Endothelial cell of umbilical vein (primary cell): Measurements from ENCODE around the gene MINDY4. TPM values are rescaled to one million over a fixed set of nuclear protein-coding genes. Genes with fewer than 3 reads are reported as not detected.

Source experiments
- BruUV-seq: library from RNA; stranded (reverse); fragments of 400-500 nt; replicated peaks from 2 replicates; lab custom pipeline; 2021; lab: Mats Ljungman, UMichigan
- CTCF ChIA-PET: fragments of 300-600, 350-600 bp; sonication (Branson Sonifier 250); formaldehyde crosslinking; loops from one replicate; lab custom pipeline; 2021; ENCODE audit warnings: antibody characterized with exemption, inconsistent platforms; lab: Charles Lee
- POLR2A ChIA-PET: fragments of 300-600, 350-600 bp; sonication (Branson Sonifier 250); formaldehyde crosslinking; loops from one replicate; lab custom pipeline; 2021; ENCODE audit warnings: antibody characterized with exemption, inconsistent platforms; lab: Charles Lee
- DNase-seq: peaks from one replicate; pipeline ENCODE4 v3.0.0-alpha.2; 2011; ENCODE audit warnings: low read depth, low spot score
- FAIRE-seq: peaks from 2 replicates; lab custom pipeline; 2011; peaks lifted over from hg19 to GRCh38; lab: Jason Lieb, UNC
- H2AFZ ChIP-seq: 2 replicates; pipeline ENCODE4 v1.6.0; 2012; ENCODE audit warnings: low read depth, low read length, control low read depth, inconsistent platforms
- H3K27ac ChIP-seq: 2 replicates; pipeline ENCODE4 v1.5.1; 2011; ENCODE audit warnings: low read depth, mild to moderate bottlenecking, control low read depth, low read length, moderate library complexity; ENCODE audit not compliant: insufficient read depth
- H3K27me3 ChIP-seq, 2 experiments: 2 replicates each; pipeline versions ENCODE4 v1.6.0 to v1.6.1; 2011; ENCODE audit warnings: low read length in 2 of 2, mixed read lengths in 1 of 2; ENCODE audit not compliant: control insufficient read depth in 2 of 2, insufficient read depth in 2 of 2
- H3K36me3 ChIP-seq, 2 experiments: 2 replicates in 1 of 2; 3 replicates in 1 of 2; pipeline ENCODE4 v1.5.1; 2011; ENCODE audit warnings: low read length in 2 of 2, mild to moderate bottlenecking in 1 of 2, moderate library complexity in 1 of 2; ENCODE audit not compliant: control insufficient read depth in 2 of 2, insufficient read depth in 2 of 2; ENCODE audit errors: extremely low read depth in 1 of 2
- H3K4me1 ChIP-seq: 3 replicates; pipeline ENCODE4 v1.5.1; 2011; ENCODE audit warnings: mild to moderate bottlenecking, low read length; ENCODE audit not compliant: control insufficient read depth, insufficient read depth; ENCODE audit errors: extremely low read depth
- H3K4me2 ChIP-seq: 2 replicates; pipeline ENCODE4 v1.6.1; 2011; ENCODE audit warnings: low read length, control low read depth, mixed read lengths; ENCODE audit not compliant: insufficient read depth
- H3K4me3 ChIP-seq, 3 experiments: fragments of 200-600 bp in 1 of 3; sonication (generic), shearing (Covaris generic) in 1 of 3; replicated peaks in 1 of 3; 2 replicates each; pipeline ENCODE4 v1.5.1; 2011 to 2016; ENCODE audit warnings: control low read depth in 3 of 3, low read length in 3 of 3, mild to moderate bottlenecking in 2 of 3, inconsistent platforms in 1 of 3, low read depth in 1 of 3, moderate library complexity in 1 of 3; ENCODE audit not compliant: insufficient read depth in 1 of 3
- H3K79me2 ChIP-seq: 2 replicates; pipeline ENCODE4 v1.6.0; 2012; ENCODE audit warnings: low read length, inconsistent platforms; ENCODE audit not compliant: control insufficient read depth, insufficient read depth
- H3K9ac ChIP-seq: replicated peaks from 2 replicates; pipeline ENCODE3; 2011; ENCODE audit warnings: low read length, control low read depth; ENCODE audit not compliant: insufficient read depth; ENCODE audit errors: extremely low read depth
- H3K9me1 ChIP-seq: replicated peaks from 3 replicates; pipeline ENCODE4 v1.6.0; 2011; ENCODE audit warnings: mild to moderate bottlenecking, low read length; ENCODE audit not compliant: control insufficient read depth, insufficient read depth; ENCODE audit errors: extremely low read depth
- H3K9me3 ChIP-seq: replicated peaks from 2 replicates; pipeline ENCODE4 v1.5.1; 2012; ENCODE audit warnings: low read length, inconsistent platforms; ENCODE audit not compliant: control insufficient read depth, insufficient read depth
- H4K20me1 ChIP-seq: replicated peaks from 2 replicates; pipeline ENCODE3; 2011; ENCODE audit warnings: mild to moderate bottlenecking, low read length; ENCODE audit not compliant: control insufficient read depth, insufficient read depth; ENCODE audit errors: extremely low read depth
- CTCF ChIP-seq, 2 donors: IDR thresholded peaks; 1 replicate in 1 of 2; 2 replicates in 1 of 2; pipeline ENCODE4 v1.5.1; 2011; ENCODE audit warnings: low read length in 2 of 2, mild to moderate bottlenecking in 2 of 2, moderate library complexity in 2 of 2, control low read depth in 1 of 2, inconsistent platforms in 1 of 2, low read depth in 1 of 2; ENCODE audit not compliant: insufficient read depth in 1 of 2; ENCODE audit errors: extremely low read depth in 1 of 2
- EZH2 ChIP-seq: IDR thresholded peaks from 2 replicates; pipeline ENCODE4 v1.6.1; 2012; ENCODE audit warnings: borderline replicate concordance, low read depth, mild to moderate bottlenecking, moderate library complexity, low read length, inconsistent platforms; ENCODE audit not compliant: severe bottlenecking
- FOS ChIP-seq: IDR thresholded peaks from 2 replicates; pipeline ENCODE4 v1.6.1; 2011; ENCODE audit warnings: mild to moderate bottlenecking, low read length, moderate library complexity, borderline replicate concordance; ENCODE audit not compliant: insufficient read depth
- GATA2 ChIP-seq: IDR thresholded peaks from 2 replicates; pipeline ENCODE4 v1.7.0; 2011; ENCODE audit warnings: low read depth, mild to moderate bottlenecking, moderate library complexity, mixed read lengths, low read length; ENCODE audit not compliant: insufficient read length, insufficient read depth
- JUN ChIP-seq: IDR thresholded peaks from 2 replicates; pipeline ENCODE4 v1.6.1; 2011; ENCODE audit warnings: borderline replicate concordance, low read depth; ENCODE audit not compliant: insufficient read length, insufficient read depth
- MAX ChIP-seq: IDR thresholded peaks from 2 replicates; pipeline ENCODE4 v1.6.1; 2011; ENCODE audit not compliant: insufficient read depth, insufficient read length
- MYC ChIP-seq: IDR thresholded peaks from one replicate; pipeline ENCODE4 v1.6.1; 2011; ENCODE audit warnings: mild to moderate bottlenecking, low read depth, low read length
- POLR2A ChIP-seq: IDR thresholded peaks from 2 replicates; pipeline ENCODE4 v1.6.1; 2012; ENCODE audit warnings: low read depth, mild to moderate bottlenecking, control low read depth, low read length
- POLR2AphosphoS5 ChIP-seq: IDR thresholded peaks from 2 replicates; pipeline ENCODE4 v1.6.1; 2012; ENCODE audit warnings: low read depth, mild to moderate bottlenecking, control low read depth, low read length, moderate library complexity; ENCODE audit not compliant: insufficient read depth
- dilution Hi-C: fragments of 300-500 bp; cut with MboI; formaldehyde crosslinking; loops from one replicate; pipeline ENCODE4 v1.15.0; 2019; ENCODE audit warnings: low sequenced_read_pairs; ENCODE audit not compliant: extremely low pct_ligation_motif_present
- intact Hi-C: fragments of 100-400 bp; cut with micrococcal nuclease; formaldehyde crosslinking; loops from one replicate; pipeline ENCODE4 v1.10.0; 2022
- polyA plus RNA-seq, 4 experiments: library from polyadenylated mRNA; depleted of rRNA in 3 of 4; stranded (reverse) in 3 of 4; unstranded in 1 of 4; fragments of >200 nt; gene quantifications; 2 replicates each; pipeline versions ENCODE4 v1.2.1 to v1.2.3, GENCODE V29; 2011 to 2012; ENCODE audit warnings: missing spikeins in 1 of 4
- total RNA-seq: library from RNA; stranded (reverse); gene quantifications from 2 replicates; pipeline ENCODE4 v1.2.3, GENCODE V29; 2021

The MINDY4 gene
- total and polyA plus RNA-seq, 2 donors (not counting 3 experiments of a cell fraction or from before 2014, with no cell fraction given), result 2.2 to 4.7 TPM

- Histone ChIP-seq H3K4me1 (peaks cover 11% of the 10 kb centered on the region), H3K79me2 (no peaks in the 10 kb centered on the region), H2AFZ (no peak overlapping the region), H3K36me3 (no peaks in the 10 kb centered on the region), H3K4me3 (no peak overlapping the region), H3K27me3 (peaks cover 0 to 3% of the 10 kb centered on the region in 2 experiments), H3K27ac (no peak overlapping the region), H4K20me1 (no peaks in the 10 kb centered on the region), H3K4me2 (no peak overlapping the region), H3K9ac (no peak overlapping the region), H3K9me3 (no peaks in the 10 kb centered on the region), H3K9me1 (no peaks in the 10 kb centered on the region)
- ChIA-PET POLR2A (no interaction called here), CTCF (no interaction called here)
- intact Hi-C loops, result no loop called here
- no TSS peak for BruUV-seq
- dilution Hi-C loops, result no loop called here
- DNase-seq (no peak), FAIRE-seq (no peak)
- TF ChIP-seq GATA2 (no peak), POLR2AphosphoS5 (no peak), JUN (no peak), EZH2 (no peak), MAX (no peak), CTCF (IDR thresholded peaks at IDR 0.05; ENCODE audit: extremely low read depth in 1 of 2, insufficient read depth in 1 of 2, low read depth in 1 of 2, low read length in 2 of 2) (no peak), FOS (no peak), MYC (no peak), POLR2A (no peak)
Observed at GRCh38 chr7:30901856-30902255, 130.6 kb downstream of the MINDY4 start.
